Peyer's patch (tissue), 4 donors: ENCODE data around the gene PPP3R1. TPM values are rescaled to one million over a fixed set of nuclear protein-coding genes. Genes with fewer than 3 reads are reported as not detected.

ENCODE experiments used
- DNase-seq, 3 donors: peaks; one replicate each; pipeline ENCODE4 v3.0.0-alpha.2; 2017 to 2019
- H3K27ac ChIP-seq, 4 donors: fragments of 200-600 bp; sonication (generic); one replicate each; pipeline ENCODE4 v1.5.1; 2016 to 2019
- H3K27me3 ChIP-seq, 2 donors: fragments of 200-600 bp; sonication (generic); one replicate each; pipeline ENCODE4 v1.5.1; 2019
- H3K36me3 ChIP-seq, 3 donors: fragments of 200-600 bp; sonication (generic); one replicate each; pipeline ENCODE4 v1.5.1; 2016 to 2019
- H3K4me1 ChIP-seq, 4 donors: fragments of 200-600 bp; sonication (generic); one replicate each; pipeline ENCODE4 v1.5.1; 2016 to 2019
- H3K4me3 ChIP-seq, 4 donors: fragments of 200-600 bp; sonication (generic); 1 replicate in 3 of 4; 2 replicates in 1 of 4; pipeline ENCODE4 v1.5.1; 2016 to 2019; ENCODE audit warnings: mild to moderate bottlenecking in 1 of 4
- H3K9me3 ChIP-seq, 4 donors: fragments of 200-600 bp; sonication (generic); one replicate each; pipeline ENCODE4 v1.5.1; 2016 to 2019; ENCODE audit warnings: mild to moderate bottlenecking in 1 of 4
- POLR2A ChIP-seq, 2 donors: fragments of 450-650 bp; IDR thresholded peaks; one replicate each; pipeline ENCODE4 v1.5.1; 2017; ENCODE audit warnings: antibody characterized with exemption in 2 of 2, mild to moderate bottlenecking in 2 of 2, moderate library complexity in 2 of 2
- total RNA-seq, 4 donors: library from RNA; depleted of rRNA; stranded (reverse); fragments of >200 nt; gene quantifications; one replicate each; pipeline ENCODE4 v1.1.0, GENCODE V29; 2016
- TF ChIP-seq, protein P1 (sequence below), 6 experiments: fragments of 450-650 bp in 4 of 6; fragments of 200-600 bp in 2 of 6; sonication (generic) in 1 of 6; IDR thresholded peaks; one replicate each; pipeline ENCODE4 v1.5.1; 2017 to 2019; ENCODE audit warnings: antibody characterized with exemption in 6 of 6, mild to moderate bottlenecking in 3 of 6, moderate library complexity in 1 of 6

PPP3R1 gene
- total RNA-seq, 4 donors from 2014 or later = 18.5 to 33.8 (median 25.4) TPM

DNA sequence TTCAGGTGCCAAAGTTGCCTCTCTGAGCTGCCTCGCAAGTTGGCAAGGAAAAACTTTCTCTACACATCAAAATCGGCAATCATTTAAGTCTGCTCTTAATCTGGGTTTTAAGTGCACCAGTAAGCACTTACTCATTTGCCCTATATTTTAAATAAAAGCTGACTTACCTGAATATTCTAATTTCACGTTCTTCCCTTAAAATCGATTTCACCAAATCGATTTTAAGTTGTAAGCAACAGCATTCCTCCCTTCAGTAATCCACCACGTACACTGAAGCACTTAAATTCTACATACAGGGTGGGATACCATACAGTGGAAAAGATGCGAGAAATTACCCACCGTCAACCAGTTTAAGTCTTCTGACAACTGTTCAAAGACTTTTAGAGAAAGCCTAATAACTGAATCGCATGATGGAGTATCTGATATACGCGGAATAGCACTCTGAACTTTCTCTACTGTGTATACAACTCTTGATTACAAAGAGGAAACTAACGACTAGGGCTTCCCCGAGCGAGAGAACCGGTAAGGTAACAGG is 1.6 kb downstream of the PPP3R1 start:
- no peaks in the 10 kb centered on the region for H3K27me3 ChIP-seq
- TF ChIP-seq POLR2A (IDR thresholded peaks at IDR 0.05) = no peak
- TF ChIP-seq, protein P1, sequence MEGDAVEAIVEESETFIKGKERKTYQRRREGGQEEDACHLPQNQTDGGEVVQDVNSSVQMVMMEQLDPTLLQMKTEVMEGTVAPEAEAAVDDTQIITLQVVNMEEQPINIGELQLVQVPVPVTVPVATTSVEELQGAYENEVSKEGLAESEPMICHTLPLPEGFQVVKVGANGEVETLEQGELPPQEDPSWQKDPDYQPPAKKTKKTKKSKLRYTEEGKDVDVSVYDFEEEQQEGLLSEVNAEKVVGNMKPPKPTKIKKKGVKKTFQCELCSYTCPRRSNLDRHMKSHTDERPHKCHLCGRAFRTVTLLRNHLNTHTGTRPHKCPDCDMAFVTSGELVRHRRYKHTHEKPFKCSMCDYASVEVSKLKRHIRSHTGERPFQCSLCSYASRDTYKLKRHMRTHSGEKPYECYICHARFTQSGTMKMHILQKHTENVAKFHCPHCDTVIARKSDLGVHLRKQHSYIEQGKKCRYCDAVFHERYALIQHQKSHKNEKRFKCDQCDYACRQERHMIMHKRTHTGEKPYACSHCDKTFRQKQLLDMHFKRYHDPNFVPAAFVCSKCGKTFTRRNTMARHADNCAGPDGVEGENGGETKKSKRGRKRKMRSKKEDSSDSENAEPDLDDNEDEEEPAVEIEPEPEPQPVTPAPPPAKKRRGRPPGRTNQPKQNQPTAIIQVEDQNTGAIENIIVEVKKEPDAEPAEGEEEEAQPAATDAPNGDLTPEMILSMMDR (IDR thresholded peaks at IDR 0.05) = no peak
- no peaks in the 10 kb centered on the region for H3K36me3 ChIP-seq
- H3K4me3 ChIP-seq = peak overlapping the region; percentile 67 to 94 (median 82)
- H3K9me3 ChIP-seq = no peaks in the 10 kb centered on the region
- no peak for DNase-seq
- H3K27ac ChIP-seq = peak overlapping the region; percentile 93 to 100 (median 96)
- peaks cover 0 to 46% (median 10%) of the 10 kb centered on the region in 4 donors for H3K4me1 ChIP-seq

DNA sequence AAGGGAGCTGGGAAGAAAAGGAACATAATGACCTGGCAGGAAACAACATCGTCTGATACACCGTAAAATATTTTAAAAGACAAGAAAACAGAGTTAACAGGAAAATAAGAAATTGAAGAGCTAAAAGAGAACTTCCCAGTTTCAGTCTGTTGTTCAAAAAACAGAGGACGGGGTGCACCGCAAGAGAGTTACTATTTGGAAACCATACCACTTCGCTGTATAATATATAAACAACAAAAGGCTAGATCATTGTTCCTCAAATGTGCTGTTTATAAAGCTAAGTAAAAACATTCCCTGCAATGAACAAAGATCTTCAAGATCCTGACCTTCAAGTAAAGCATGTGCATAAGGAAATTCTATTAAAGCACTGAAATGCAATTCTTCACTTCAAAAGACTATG is 2.1 kb downstream of the PPP3R1 start:
- peak overlapping the region; percentile 93 to 100 (median 96) for H3K27ac ChIP-seq
- peak in 1 of 3 donors; percentile 25 for DNase-seq
- peak overlapping the region; percentile 67 to 94 (median 82) for H3K4me3 ChIP-seq
- H3K9me3 ChIP-seq = no peaks in the 10 kb centered on the region
- no peaks in the 10 kb centered on the region for H3K36me3 ChIP-seq
- peaks cover 0 to 46% (median 10%) of the 10 kb centered on the region in 4 donors for H3K4me1 ChIP-seq
- no peaks in the 10 kb centered on the region for H3K27me3 ChIP-seq
- TF ChIP-seq, protein P1 (IDR thresholded peaks at IDR 0.05) = no peak
- no peak for TF ChIP-seq POLR2A (IDR thresholded peaks at IDR 0.05)

- no peaks in the 10 kb centered on the region for H3K27me3 ChIP-seq
- DNase-seq = no peak
- peaks cover 0 to 45% (median 10%) of the 10 kb centered on the region in 4 donors for H3K4me1 ChIP-seq
- TF ChIP-seq, protein P1 (IDR thresholded peaks at IDR 0.05) = no peak
- no peaks in the 10 kb centered on the region for H3K9me3 ChIP-seq
- H3K27ac ChIP-seq = no peak overlapping the region
- no peak overlapping the region for H3K4me3 ChIP-seq
- no peaks in the 10 kb centered on the region for H3K36me3 ChIP-seq
Observed at GRCh38 chr2:68248806-68249205, 3.5 kb downstream of the PPP3R1 start.

GRCh38 chr2:68248361-68248760 is 4.0 kb downstream of the PPP3R1 start:
- no peaks in the 10 kb centered on the region for H3K9me3 ChIP-seq
- TF ChIP-seq, protein P1 (IDR thresholded peaks at IDR 0.05) = no peak
- TF ChIP-seq POLR2A (IDR thresholded peaks at IDR 0.05) = no peak
- no peak for DNase-seq
- peaks cover 0 to 43% (median 10%) of the 10 kb centered on the region in 4 donors for H3K4me1 ChIP-seq
- H3K36me3 ChIP-seq = no peaks in the 10 kb centered on the region
- no peak overlapping the region for H3K27ac ChIP-seq
- no peaks in the 10 kb centered on the region for H3K27me3 ChIP-seq
- H3K4me3 ChIP-seq = no peak overlapping the region

DNA sequence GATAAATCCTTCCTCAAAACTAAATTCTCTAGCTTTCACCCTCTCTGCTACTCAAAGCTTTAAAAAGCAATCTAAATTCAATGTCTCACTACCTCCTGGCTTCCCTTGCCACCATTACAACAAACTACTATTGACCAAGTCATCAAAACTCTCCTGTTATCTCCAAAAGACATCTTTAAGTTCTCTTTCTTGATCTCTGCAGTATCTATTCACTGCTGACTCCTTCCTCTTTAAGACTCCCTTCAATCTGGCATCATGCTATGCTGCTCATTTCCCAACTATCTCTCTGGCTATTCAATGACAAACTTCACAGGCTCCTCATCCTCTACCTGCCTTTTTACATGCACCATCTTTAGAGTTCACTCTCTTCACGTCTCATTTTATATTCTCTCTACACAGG is 5.9 kb downstream of the PPP3R1 start:
- Histone ChIP-seq H3K4me1 (peaks cover 0 to 43% (median 10%) of the 10 kb centered on the region in 4 donors), H3K27me3 (no peaks in the 10 kb centered on the region), H3K27ac (no peak overlapping the region), H3K36me3 (no peaks in the 10 kb centered on the region), H3K9me3 (no peaks in the 10 kb centered on the region), H3K4me3 (no peak overlapping the region)
- DNase-seq = no peak
- no peak for TF ChIP-seq POLR2A (IDR thresholded peaks at IDR 0.05)
- TF ChIP-seq, protein P1 (IDR thresholded peaks at IDR 0.05) = no peak
